ENCODE results near the gene SEPTIN5. TPM values are rescaled to one million over a fixed set of nuclear protein-coding genes. Genes with fewer than 3 reads are reported as not detected.

The SEPTIN5 gene
- total and polyA plus RNA-seq, 7 donors = 3.7 to 10.9 (median 7.0) TPM

DNA sequence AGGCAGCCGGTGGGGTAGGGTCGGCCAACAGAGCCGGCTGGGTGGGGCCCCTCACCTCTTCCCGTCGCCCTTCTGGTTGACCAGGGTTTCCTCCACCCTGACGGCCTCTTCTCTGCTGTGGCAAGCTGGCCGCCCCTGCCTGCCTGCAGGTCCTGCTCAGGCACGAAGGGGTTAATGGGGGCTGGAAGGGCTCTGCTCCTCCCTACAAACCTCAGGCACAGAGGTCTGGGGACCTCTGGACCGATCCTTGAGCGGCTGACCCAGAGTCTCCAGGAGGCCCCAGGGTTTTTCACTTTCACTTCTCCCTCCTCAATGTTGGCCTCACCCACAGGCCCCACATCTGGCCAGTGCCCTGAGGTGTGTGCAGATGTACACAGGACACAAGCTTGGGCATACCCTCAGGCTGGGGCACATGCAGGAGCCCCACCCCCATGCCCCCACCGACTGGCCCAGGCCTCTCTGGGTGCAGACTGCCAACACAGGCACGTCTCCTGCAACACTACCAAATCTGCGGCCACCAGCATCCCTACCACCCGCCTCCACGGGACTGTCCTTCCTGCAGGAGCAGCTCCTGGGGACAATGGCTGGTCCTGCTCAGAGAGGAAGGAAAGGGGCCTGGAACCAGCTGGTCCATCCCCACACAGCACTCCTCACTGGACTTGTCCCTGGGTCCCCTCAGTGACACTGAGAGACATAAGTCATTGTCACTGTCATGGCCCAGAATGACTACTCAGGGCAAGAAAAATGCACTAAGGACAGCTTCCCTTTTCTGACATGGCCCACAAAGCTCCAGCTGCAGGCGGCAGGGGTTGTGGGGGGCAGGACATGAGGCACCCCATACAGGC, 43.1 kb downstream of the SEPTIN5 start:
- intact Hi-C loops (cut with DNase I) = no loop called here
- ATAC-seq (no peak), DNase-seq (no peak)
- Histone ChIP-seq H3K4me1 (peaks cover 6% of the 10 kb centered on the region), H3K9me3 (no peaks in the 10 kb centered on the region), H3K27ac (no peak overlapping the region), H3K36me3 (ENCODE audit: insufficient read depth in 1 of 2, low read depth in 1 of 2) (no peaks in the 10 kb centered on the region), H3K4me3 (peak overlapping the region; percentile 30), H3K27me3 (ENCODE audit: insufficient read depth in 3 of 3, low read length in 2 of 3) (peaks cover 0 to 36% (median 0%) of the 10 kb centered on the region in 3 donors)
- WGBS, 3 donors = 52 to 68% (median 53%) methylated on average over 14 to 16 of the region's 16 CpGs
- TF ChIP-seq, protein P1, sequence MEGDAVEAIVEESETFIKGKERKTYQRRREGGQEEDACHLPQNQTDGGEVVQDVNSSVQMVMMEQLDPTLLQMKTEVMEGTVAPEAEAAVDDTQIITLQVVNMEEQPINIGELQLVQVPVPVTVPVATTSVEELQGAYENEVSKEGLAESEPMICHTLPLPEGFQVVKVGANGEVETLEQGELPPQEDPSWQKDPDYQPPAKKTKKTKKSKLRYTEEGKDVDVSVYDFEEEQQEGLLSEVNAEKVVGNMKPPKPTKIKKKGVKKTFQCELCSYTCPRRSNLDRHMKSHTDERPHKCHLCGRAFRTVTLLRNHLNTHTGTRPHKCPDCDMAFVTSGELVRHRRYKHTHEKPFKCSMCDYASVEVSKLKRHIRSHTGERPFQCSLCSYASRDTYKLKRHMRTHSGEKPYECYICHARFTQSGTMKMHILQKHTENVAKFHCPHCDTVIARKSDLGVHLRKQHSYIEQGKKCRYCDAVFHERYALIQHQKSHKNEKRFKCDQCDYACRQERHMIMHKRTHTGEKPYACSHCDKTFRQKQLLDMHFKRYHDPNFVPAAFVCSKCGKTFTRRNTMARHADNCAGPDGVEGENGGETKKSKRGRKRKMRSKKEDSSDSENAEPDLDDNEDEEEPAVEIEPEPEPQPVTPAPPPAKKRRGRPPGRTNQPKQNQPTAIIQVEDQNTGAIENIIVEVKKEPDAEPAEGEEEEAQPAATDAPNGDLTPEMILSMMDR (IDR thresholded peaks at IDR 0.05) = no peak

DNA sequence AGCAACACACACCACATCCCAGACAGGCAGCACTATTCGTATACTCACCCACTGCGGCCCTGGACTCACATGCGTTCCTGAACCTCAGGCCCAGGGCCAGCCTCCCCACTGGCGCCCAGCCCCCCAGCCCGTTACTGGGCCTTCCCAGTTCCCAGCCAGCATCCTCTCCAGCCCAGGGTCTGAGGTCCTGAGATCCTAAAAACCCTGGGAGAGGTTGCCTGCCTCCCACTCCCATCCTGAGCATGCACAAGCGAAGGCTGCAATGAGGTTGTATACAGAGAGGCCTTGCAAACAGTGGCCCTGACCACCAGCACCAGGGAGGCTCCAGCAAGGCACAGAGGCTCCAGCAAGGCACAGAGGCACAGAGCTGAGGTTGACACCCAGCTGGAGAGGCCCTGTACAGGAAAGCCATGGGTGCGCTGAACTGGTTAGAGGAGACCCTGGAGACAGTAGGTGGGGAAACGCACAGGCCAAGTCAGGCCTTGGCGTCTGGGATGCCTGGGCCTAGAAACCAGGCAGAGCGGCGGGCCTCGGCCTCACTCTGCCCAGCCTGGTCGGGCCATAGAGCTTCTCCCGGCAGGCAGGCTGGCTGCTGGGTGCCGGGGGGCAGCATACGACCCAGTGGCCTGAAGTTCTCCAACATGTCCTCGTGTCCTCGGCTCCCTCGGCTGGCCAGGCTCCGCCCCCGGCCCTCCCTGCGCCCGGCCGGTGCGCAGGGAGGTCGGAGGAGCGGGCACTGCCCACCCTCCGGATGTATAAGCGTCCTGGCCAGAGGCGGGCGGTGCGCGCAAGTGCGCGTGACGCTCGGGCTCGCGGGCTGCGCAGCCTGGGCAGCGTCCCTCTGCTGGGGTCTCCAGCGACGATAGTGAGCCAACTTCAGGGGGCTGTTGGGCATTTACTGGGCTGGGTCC, 43.9 kb downstream of the SEPTIN5 start:
- H3K27me3 ChIP-seq (ENCODE audit: insufficient read depth in 3 of 3, low read length in 2 of 3) = peaks cover 0 to 36% (median 0%) of the 10 kb centered on the region in 3 donors
- TF ChIP-seq, protein P1 (IDR thresholded peaks at IDR 0.05) = no peak
- H3K4me1 ChIP-seq = peaks cover 11% of the 10 kb centered on the region
- H3K27ac ChIP-seq = no peak overlapping the region
- no peaks in the 10 kb centered on the region for H3K9me3 ChIP-seq
- no peak overlapping the region for H3K4me3 ChIP-seq
- intact Hi-C loops (cut with DNase I) = no loop called here
- peak in 1 of 4 donors; percentile 54 for ATAC-seq
- no peak for DNase-seq
- WGBS, 3 donors = 69 to 85% (median 70%) methylated on average over 33 to 43 of the region's 43 CpGs
- no peaks in the 10 kb centered on the region for H3K36me3 ChIP-seq (ENCODE audit: insufficient read depth in 1 of 2, low read depth in 1 of 2)

DNA sequence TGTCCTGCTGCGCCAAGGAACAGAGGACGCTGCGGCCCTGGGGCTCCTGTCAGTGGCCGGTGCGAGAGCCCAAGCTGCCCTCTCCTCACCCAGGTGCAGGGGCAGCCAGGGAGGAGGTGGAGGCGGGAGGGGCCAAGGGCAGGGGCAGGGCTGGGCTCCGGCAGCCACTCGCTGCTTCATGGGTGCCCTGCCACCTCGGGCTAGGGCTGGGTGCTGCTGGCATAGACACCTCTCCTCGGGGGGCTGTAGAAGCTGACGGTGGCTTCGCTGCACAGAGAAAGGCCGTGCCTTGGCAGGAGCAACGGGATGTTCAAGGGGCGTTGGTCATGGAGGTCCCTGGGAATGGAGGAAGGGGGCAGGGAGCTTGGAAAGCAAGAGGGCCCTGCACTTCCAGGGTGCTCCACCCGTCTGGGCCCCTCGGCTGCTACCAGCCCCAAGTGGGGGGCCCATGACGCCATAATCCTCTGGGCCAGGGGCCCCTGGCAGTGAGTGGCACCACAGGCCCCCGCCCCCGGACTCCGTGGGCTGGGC, 44.7 kb downstream of the SEPTIN5 start:
- peaks cover 0 to 36% (median 0%) of the 10 kb centered on the region in 3 donors for H3K27me3 ChIP-seq (ENCODE audit: insufficient read depth in 3 of 3, low read length in 2 of 3)
- TF ChIP-seq, protein P1 (IDR thresholded peaks at IDR 0.05) = no peak
- intact Hi-C loops (cut with DNase I) = no loop called here
- WGBS, 3 donors = 47 to 65% (median 53%) methylated on average over 17 to 21 of the region's 21 CpGs
- H3K4me1 ChIP-seq = peaks cover 11% of the 10 kb centered on the region
- peaks cover 0 to 5% of the 10 kb centered on the region in 2 donors for H3K36me3 ChIP-seq (ENCODE audit: insufficient read depth in 1 of 2, low read depth in 1 of 2)
- H3K9me3 ChIP-seq = no peaks in the 10 kb centered on the region
- peak in 1 of 4 donors; percentile 33 for ATAC-seq
- H3K4me3 ChIP-seq = no peak overlapping the region
- no peak for DNase-seq
- H3K27ac ChIP-seq = no peak overlapping the region

DNA sequence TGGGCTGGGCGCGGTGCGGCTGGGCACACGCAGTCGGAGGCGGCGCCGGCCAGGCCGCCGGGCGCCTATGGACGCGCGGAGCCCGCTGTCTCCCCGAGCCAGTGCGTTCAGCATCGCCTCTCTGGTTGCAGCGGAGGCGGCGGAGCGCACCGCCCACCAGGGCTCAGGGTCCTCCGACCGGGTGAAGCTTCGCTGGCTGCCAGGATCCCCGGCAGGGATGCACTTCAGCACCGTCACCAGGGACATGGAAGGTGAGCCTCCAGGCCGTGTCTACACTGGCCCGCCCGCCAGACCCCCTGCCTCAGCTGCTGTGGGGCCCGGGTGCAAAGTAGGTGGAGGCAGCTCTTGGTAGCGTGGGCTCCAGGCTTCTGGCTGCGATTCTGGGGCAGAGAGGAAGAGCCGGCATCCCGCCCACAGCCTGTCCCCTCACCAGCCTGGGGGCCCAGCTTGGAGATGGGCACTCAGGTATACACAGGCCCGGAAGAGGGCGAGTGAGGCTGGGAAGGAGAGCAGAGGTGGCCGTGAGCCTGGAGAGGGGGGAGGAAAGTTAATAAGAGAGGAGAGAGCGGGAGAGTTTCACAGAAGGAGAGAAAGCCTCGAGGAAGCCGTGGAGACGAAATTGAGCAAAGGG, 45.2 kb downstream of the SEPTIN5 start:
- ATAC-seq = peak in 1 of 4 donors; percentile 23
- H3K4me1 ChIP-seq = peaks cover 11% of the 10 kb centered on the region
- TF ChIP-seq, protein P1 (IDR thresholded peaks at IDR 0.05) = no peak
- WGBS, 3 donors = 48 to 62% (median 58%) methylated on average over 37 to 43 of the region's 43 CpGs
- no peak for DNase-seq
- peaks cover 0 to 11% of the 10 kb centered on the region in 2 donors for H3K36me3 ChIP-seq (ENCODE audit: insufficient read depth in 1 of 2, low read depth in 1 of 2)
- intact Hi-C loops (cut with DNase I) = no loop called here
- H3K27ac ChIP-seq = no peak overlapping the region
- peaks cover 0 to 31% (median 0%) of the 10 kb centered on the region in 3 donors for H3K27me3 ChIP-seq (ENCODE audit: insufficient read depth in 3 of 3, low read length in 2 of 3)
- no peaks in the 10 kb centered on the region for H3K9me3 ChIP-seq
- peak overlapping the region; percentile 4 for H3K4me3 ChIP-seq
